ENCODE results near the gene TFDP2. TPM values are rescaled to one million over a fixed set of nuclear protein-coding genes. Genes with fewer than 3 reads are reported as not detected.
"Not testable (repeated sequence)": the region's sequence is repeated elsewhere in the genome, so short reads cannot be mapped to it uniquely, and the experiment has no call there.

TFDP2 gene
- polyA plus RNA-seq, 3 donors from 2014 or later: 53.5 to 142 (median 96.2) TPM

DNA sequence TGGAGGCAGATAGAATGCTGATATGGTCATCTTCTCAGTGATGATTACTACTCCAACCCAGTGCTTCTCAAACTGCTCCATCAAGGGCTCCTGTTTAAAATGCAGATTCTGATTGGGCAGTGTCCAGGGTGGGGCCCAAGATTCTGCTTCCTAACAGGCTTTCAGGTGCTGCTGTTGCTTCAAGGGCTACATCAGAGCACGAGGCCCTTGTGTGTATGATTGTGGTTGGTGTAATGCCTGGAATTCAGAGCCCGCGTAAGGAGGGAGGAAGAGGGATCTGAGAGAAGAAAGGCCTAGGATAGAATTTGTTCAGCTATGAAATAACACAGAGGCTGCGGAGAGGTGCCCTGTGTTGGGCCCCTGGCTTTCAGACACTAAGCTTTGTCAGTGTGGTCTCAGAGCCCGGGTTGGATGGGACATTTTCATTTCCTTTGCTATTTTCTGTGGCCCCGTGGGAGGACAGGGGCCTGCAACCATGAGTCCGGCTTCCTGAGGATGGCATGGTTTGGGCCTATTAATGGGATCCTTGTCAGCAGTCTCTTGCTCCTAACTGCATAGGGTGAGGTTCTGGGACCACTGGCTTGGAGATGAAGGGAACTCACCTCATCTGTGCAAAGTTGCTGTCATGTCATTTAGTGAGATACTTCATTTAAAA lies 219.9 kb downstream of the TFDP2 start:
- no peaks in the 10 kb centered on the region for H3K27me3 Mint-ChIP-seq (ENCODE audit: low read depth in 3 of 3)
- peaks cover 0 to 14% (median 7%) of the 10 kb centered on the region in 3 donors for H3K36me3 Mint-ChIP-seq
- no peak for DNase-seq
- no peak overlapping the region for H3K4me3 Mint-ChIP-seq
- H3K9me3 Mint-ChIP-seq: no peaks in the 10 kb centered on the region
- H3K27ac Mint-ChIP-seq: peak overlapping the region in 2 of 6 donors; percentile 21 to 42
- H3K4me1 Mint-ChIP-seq: no peaks in the 10 kb centered on the region

DNA sequence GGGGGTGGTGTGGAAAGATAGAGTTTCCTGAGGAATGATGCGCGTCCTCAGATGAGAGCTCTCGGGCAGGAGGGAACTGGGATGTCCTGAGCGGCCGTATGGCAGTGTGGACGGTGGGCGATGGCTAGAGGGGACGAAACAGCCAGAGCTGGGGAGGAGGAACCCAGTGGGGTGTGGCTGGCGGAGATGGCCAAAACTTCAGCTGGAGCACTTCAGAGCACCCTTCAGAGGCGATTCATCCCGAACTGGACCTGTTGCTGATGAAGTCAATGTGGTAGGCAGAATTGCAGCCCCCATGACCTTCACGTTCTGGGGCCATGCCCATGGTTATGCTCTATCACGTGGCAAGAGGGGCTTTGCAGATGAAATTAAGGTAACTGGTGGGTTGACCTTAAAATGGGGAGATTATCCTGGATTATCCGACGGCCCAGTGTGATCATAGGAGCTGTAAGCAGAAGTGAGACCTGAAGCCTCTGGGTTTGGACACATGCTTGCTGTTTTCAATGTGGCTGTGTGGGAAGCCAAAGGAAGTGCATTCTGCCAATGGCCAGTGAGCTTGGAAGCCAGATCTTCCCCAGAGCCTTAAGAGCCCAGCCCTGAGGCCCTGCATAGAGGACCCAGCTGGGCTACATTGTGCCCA lies 220.6 kb downstream of the TFDP2 start:
- no peak for DNase-seq
- H3K36me3 Mint-ChIP-seq: peaks cover 0 to 16% (median 9%) of the 10 kb centered on the region in 3 donors
- H3K4me1 Mint-ChIP-seq: no peaks in the 10 kb centered on the region
- H3K27ac Mint-ChIP-seq: peak overlapping the region in 4 of 6 donors; percentile 21 to 53 (median 31)
- H3K9me3 Mint-ChIP-seq: no peaks in the 10 kb centered on the region
- H3K4me3 Mint-ChIP-seq: no peak overlapping the region
- no peaks in the 10 kb centered on the region for H3K27me3 Mint-ChIP-seq (ENCODE audit: low read depth in 3 of 3)

DNA sequence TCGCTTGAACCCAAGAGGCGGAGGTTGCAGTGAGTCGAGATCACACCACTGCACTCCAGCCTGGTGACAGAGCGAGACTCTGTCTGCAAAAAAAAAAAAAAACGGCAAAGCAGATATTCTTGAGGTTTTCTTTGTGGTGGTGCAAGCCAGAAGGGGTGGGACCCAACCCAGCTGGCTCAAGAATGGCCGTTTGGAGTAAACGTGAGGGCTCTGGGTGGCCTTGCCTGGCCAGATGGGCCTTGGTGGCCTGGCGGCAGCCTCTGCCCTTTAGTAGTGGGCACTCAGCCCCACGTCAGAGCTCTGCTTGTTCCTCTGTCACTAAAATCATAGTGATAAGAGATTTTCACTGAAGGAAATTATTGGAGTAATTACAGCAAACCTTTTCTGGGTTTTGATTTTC lies 222.4 kb downstream of the TFDP2 start:
- Mint-ChIP-seq H3K4me3 (no peak overlapping the region), H3K27me3 (ENCODE audit: low read depth in 3 of 3) (no peaks in the 10 kb centered on the region), H3K27ac (no peak overlapping the region), H3K4me1 (no peaks in the 10 kb centered on the region), H3K9me3 (no peaks in the 10 kb centered on the region), H3K36me3 (peaks cover 7 to 28% (median 16%) of the 10 kb centered on the region in 3 donors)
- no peak for DNase-seq

DNA sequence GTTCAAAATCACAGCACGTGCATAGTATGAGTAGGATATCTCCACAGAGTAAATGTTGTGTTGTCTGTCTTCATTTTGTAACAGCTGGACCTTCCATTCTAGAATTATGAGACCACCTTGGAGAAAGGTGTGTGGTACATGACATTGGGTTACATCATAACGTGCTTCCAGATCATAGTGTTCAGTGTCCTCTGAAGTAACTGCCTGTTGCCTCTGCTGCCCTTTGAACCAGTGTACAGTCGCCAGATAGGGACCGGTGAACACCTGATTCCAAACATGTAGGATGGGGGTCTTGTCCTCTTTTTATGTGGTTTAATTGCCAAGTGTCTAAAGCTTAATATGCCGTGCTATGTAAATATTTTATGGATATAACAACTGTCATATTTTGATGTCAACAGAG lies 223.7 kb downstream of the TFDP2 start:
- not testable (repeated sequence) for H3K4me3 Mint-ChIP-seq; DNase-seq; H3K9me3 Mint-ChIP-seq; H3K4me1 Mint-ChIP-seq; H3K27me3 Mint-ChIP-seq (ENCODE audit: low read depth in 3 of 3)
- Mint-ChIP-seq H3K27ac (peak overlapping the region in 4 of 6 donors; percentile 36 to 62 (median 53)), H3K36me3 (peaks cover 7 to 31% (median 17%) of the 10 kb centered on the region in 3 donors)

DNA sequence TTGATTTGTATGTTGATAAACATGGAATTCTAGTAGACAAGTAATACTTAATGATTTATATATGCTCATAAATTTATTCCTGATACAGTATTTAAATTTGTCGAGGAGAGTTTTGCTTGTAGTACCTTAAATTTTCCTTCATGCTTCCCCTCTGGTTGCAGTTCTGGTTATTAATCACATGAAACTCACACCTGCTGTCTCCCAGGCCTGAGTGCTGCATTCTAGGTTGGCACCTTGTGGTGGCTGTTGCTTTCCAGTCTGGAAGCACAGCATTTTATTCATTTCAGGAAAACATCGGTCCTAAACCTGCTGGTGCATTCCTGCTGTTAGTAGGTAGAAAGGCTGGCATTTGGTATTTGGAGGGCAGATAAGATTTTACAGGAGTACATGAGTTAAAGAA lies 228.0 kb downstream of the TFDP2 start:
- Mint-ChIP-seq H3K9me3 (no peaks in the 10 kb centered on the region), H3K36me3 (peaks cover 7 to 23% (median 12%) of the 10 kb centered on the region in 3 donors), H3K27ac (peak overlapping the region in 3 of 6 donors; percentile 7 to 60 (median 31)), H3K27me3 (ENCODE audit: low read depth in 3 of 3) (peaks cover 0 to 2% (median 0%) of the 10 kb centered on the region in 3 donors), H3K4me1 (no peaks in the 10 kb centered on the region), H3K4me3 (no peak overlapping the region)
- no peak for DNase-seq

DNA sequence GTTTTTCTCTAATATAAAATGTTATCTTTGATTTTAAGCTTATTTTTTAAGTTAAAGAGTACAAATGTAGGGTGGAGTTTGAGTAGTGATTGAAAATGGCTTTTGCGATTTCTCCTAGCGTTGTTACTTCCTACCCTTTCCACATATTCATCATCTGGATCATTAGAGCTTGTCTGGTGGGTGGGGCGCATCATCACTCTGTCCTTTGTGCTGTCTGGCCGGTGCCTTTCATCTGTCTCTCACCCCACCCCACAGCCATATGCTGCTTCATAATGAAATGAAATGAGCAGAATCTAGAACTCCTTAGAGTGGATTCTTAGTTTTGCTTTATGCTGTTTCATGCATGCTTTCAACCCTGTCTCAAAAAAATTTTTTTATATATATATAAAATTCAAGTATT lies 228.6 kb downstream of the TFDP2 start:
- Mint-ChIP-seq H3K4me3 (no peak overlapping the region), H3K9me3 (no peaks in the 10 kb centered on the region), H3K36me3 (peaks cover 7 to 20% (median 16%) of the 10 kb centered on the region in 3 donors), H3K27me3 (ENCODE audit: low read depth in 3 of 3) (peaks cover 0 to 2% (median 0%) of the 10 kb centered on the region in 3 donors), H3K27ac (peak overlapping the region in 1 of 6 donors; percentile 65), H3K4me1 (no peaks in the 10 kb centered on the region)
- no peak for DNase-seq

DNA sequence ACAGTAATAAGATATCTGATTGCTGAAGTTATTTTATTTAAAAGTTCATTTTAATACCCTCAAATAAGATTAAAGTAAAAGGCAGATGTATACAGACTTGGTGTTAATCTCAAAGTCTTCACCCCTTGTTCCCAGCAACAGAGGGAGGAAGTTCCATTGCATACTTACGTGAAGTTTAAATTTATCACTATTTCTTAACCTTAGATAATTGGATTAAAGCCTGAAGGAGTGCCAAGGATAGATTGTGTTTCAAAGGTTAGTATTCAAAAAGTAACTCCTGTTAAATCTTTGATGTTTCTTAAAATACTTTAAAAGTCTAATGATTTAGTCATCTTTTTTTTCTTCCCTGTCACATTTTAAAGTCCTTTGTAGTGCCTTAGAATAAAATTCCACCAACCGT lies 233.6 kb downstream of the TFDP2 start:
- H3K27me3 Mint-ChIP-seq (ENCODE audit: low read depth in 3 of 3): peaks cover 0 to 5% (median 0%) of the 10 kb centered on the region in 3 donors
- no peak overlapping the region for H3K4me3 Mint-ChIP-seq
- peaks cover 0 to 5% of the 10 kb centered on the region in 2 donors for H3K4me1 Mint-ChIP-seq
- H3K9me3 Mint-ChIP-seq: no peaks in the 10 kb centered on the region
- no peak overlapping the region for H3K27ac Mint-ChIP-seq
- peaks cover 5 to 10% (median 7%) of the 10 kb centered on the region in 3 donors for H3K36me3 Mint-ChIP-seq
- DNase-seq: no peak

DNA sequence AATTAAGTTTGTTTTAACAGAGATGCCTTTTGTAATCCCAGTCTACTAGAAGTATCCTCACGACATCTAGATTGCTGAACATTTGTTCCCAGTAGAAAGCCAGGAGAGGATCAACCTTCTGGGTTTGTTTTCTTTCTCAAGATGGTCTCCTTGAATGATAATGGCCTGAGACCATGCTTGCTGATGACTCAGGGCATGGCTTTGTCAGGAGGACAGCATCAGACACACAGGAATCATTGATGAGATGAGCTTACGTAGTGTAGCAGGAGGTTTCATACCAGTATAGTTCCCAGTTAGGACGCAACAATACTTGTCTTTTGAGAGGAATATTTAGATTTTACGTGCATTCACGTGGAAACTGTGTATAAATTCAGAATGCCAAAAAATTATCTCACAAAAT lies 234.3 kb downstream of the TFDP2 start:
- no peak overlapping the region for H3K4me3 Mint-ChIP-seq
- DNase-seq: no peak
- H3K36me3 Mint-ChIP-seq: peaks cover 4 to 10% (median 7%) of the 10 kb centered on the region in 3 donors
- no peak overlapping the region for H3K27ac Mint-ChIP-seq
- peaks cover 0 to 5% of the 10 kb centered on the region in 2 donors for H3K4me1 Mint-ChIP-seq
- peaks cover 0 to 8% (median 0%) of the 10 kb centered on the region in 3 donors for H3K27me3 Mint-ChIP-seq (ENCODE audit: low read depth in 3 of 3)
- H3K9me3 Mint-ChIP-seq: no peaks in the 10 kb centered on the region

DNA sequence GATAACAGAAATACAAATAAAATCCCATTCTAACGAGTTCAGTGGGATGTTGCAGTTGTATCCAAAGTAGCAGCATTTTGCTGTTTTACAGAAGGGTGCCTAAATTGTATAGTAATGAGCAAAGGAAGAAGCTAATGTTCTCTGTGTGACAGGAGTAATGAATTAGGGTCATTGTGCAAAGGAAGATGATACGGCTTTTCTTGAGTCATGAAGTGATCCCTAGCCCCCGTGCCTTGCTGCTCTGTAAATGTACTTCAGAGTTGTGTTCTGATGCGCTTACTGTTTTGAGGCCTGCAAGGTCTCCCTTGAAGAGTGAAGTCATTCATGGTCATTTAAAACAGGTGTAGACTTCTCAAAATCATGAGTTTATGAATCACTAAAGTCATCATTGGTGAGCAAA lies 235.0 kb downstream of the TFDP2 start:
- H3K27ac Mint-ChIP-seq: no peak overlapping the region
- no peak overlapping the region for H3K4me3 Mint-ChIP-seq
- H3K27me3 Mint-ChIP-seq (ENCODE audit: low read depth in 3 of 3): peaks cover 0 to 8% (median 0%) of the 10 kb centered on the region in 3 donors
- peaks cover 0 to 5% of the 10 kb centered on the region in 2 donors for H3K4me1 Mint-ChIP-seq
- H3K9me3 Mint-ChIP-seq: no peaks in the 10 kb centered on the region
- peaks cover 7 to 14% (median 11%) of the 10 kb centered on the region in 3 donors for H3K36me3 Mint-ChIP-seq
- no peak for DNase-seq

DNA sequence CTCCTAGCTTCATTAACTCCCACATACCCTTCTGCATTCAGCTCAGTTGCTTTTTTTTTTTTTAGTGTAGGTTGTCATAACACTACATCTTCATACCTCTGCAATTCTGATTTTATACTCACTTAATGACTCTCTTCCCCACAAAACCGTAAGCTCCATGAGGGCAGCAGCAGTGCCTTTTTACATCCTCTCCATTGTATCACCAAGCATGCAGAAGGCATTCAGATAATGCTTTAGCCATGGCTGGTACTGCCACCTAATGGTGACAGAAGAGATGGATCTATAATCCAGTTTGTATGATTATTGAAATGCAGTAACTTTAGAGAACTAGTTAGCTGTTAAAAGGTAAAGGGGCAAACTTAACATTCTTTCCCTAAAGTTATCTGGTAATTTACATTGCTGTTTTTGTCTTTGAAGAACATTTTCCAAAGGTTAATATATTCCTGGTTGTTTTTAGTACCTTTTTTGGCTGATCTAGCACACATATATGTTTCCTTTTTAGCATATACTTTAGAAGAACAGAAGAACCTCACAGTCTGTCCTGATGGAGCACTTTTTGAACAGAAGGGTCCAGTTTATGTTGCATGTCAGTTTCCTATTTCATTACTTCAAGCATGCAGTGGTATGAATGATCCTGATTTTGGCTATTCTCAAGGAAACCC lies 236.1 kb downstream of the TFDP2 start:
- H3K4me3 Mint-ChIP-seq: no peak overlapping the region
- peaks cover 0 to 5% of the 10 kb centered on the region in 2 donors for H3K4me1 Mint-ChIP-seq
- peak; percentile 39 to 63 (median 57) for DNase-seq
- peaks cover 18 to 24% (median 21%) of the 10 kb centered on the region in 3 donors for H3K36me3 Mint-ChIP-seq
- peak overlapping the region in 3 of 6 donors; percentile 9 to 31 (median 28) for H3K27ac Mint-ChIP-seq
- peaks cover 0 to 8% (median 0%) of the 10 kb centered on the region in 3 donors for H3K27me3 Mint-ChIP-seq (ENCODE audit: low read depth in 3 of 3)
- no peaks in the 10 kb centered on the region for H3K9me3 Mint-ChIP-seq

DNA sequence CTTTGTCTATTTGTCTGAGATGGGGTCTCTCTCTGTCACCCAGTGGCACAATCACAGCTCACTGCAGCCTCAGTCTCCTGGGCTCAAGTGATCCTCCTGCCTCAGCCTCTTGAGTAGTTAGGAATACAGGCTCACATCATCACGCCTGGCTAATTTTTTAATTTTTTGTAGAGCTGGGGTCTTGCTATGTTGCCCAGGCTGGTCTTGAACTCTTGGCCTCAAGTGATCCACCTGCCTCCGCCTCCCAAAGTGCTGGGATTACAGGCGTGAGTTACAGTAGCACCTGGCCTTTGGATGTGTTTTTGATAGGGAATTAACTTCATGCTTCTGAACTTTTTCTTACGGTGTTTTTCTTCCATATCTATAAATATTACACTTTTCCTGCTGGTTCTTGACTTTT lies 239.4 kb downstream of the TFDP2 start:
- not testable (repeated sequence) for DNase-seq; H3K4me1 Mint-ChIP-seq; H3K9me3 Mint-ChIP-seq; H3K4me3 Mint-ChIP-seq; H3K27me3 Mint-ChIP-seq (ENCODE audit: low read depth in 3 of 3)
- peak overlapping the region in 2 of 6 donors; percentile 9 to 51 for H3K27ac Mint-ChIP-seq
- peaks cover 22 to 30% (median 29%) of the 10 kb centered on the region in 3 donors for H3K36me3 Mint-ChIP-seq

DNA sequence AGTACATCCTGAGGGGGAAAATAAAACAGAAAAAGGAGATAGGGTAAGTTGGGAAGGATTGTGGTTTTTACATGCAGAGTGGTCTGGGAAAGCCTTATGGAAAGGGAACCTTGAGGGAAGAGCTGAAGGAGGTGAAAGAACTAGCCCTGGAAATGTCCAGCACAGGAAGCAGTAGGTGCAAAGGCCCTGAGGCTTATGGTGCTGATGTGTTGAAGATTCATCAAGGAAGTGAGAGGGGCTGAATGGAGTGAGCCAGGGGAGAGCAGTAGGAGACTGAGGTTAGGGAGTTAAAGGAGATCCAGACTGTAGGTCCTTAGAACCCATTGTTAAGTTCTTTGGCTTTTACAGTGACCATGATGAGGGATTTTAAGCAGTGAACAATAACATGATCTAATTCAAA lies 239.9 kb downstream of the TFDP2 start:
- no peak for DNase-seq
- peaks cover 0 to 8% (median 0%) of the 10 kb centered on the region in 3 donors for H3K27me3 Mint-ChIP-seq (ENCODE audit: low read depth in 3 of 3)
- peaks cover 22 to 32% (median 29%) of the 10 kb centered on the region in 3 donors for H3K36me3 Mint-ChIP-seq
- H3K4me3 Mint-ChIP-seq: no peak overlapping the region
- H3K27ac Mint-ChIP-seq: peak overlapping the region in 3 of 6 donors; percentile 21 to 47 (median 30)
- peaks cover 0 to 5% of the 10 kb centered on the region in 2 donors for H3K4me1 Mint-ChIP-seq
- no peaks in the 10 kb centered on the region for H3K9me3 Mint-ChIP-seq

DNA sequence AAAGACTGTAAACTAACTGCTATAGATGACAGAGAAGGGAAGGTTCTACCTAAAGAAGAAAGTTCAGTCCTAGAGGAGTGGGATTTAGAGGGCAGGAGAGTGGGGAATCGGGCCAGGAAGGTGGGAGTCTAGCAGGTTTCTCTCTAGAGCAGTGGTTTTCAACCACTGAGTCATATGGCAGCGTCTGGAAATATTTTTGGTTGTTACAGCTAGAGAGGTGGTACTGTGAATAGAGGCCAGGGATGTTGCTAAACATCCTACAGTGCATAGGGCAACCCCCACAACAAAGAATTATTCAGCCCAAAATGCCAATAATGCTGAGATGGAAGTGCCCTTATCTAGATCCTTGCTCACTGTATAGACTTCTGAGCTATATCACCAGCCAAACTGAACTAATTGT lies 244.2 kb downstream of the TFDP2 start:
- Mint-ChIP-seq H3K4me1 (no peaks in the 10 kb centered on the region), H3K27me3 (ENCODE audit: low read depth in 3 of 3) (peaks cover 0 to 6% (median 0%) of the 10 kb centered on the region in 3 donors), H3K27ac (peak overlapping the region in 2 of 6 donors; percentile 8 to 42), H3K4me3 (no peak overlapping the region), H3K36me3 (peaks cover 18 to 28% (median 27%) of the 10 kb centered on the region in 3 donors), H3K9me3 (no peaks in the 10 kb centered on the region)
- no peak for DNase-seq

DNA sequence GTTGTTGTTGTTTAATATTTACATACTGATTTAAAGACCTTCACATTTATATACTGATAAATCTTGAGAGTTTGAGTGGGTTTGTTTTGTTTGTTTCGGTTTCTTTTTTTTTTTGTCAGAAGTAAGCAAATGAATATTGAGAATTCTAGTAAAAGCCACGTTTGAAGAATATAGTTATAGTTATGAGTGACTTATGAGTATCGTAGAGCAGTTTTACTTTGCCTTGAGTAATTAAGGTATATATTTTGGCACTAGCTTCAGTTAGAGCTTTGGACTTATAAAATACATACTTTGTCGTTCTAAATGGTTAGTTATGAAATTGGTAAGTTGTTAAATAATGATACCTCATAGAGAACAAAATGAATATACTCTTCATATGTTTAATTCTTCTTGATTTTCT lies 245.1 kb downstream of the TFDP2 start:
- Mint-ChIP-seq H3K9me3 (no peaks in the 10 kb centered on the region), H3K27me3 (ENCODE audit: low read depth in 3 of 3) (peaks cover 0 to 8% (median 0%) of the 10 kb centered on the region in 3 donors), H3K4me3 (peak overlapping the region in 1 of 5 donors; percentile 43), H3K27ac (peak overlapping the region in 1 of 6 donors; percentile 71), H3K4me1 (no peaks in the 10 kb centered on the region), H3K36me3 (peaks cover 13 to 24% (median 23%) of the 10 kb centered on the region in 3 donors)
- no peak for DNase-seq

Data from immature natural killer cell (primary cell).